MM.1S (cell line): ENCODE data around the gene OVOL3.
A peak's percentile ranks its signal among the peaks of the same experiment; 100 is the strongest.
"Not testable (repeated sequence)": the region's sequence is repeated elsewhere in the genome, so short reads cannot be mapped to it uniquely, and the experiment has no call there.

Source experiments
- DNase-seq: peaks from one replicate; pipeline ENCODE4 v3.0.0-alpha.2; 2015
- H2AFZ ChIP-seq: fragments of 300-600 bp; sonication (generic); 2 replicates; pipeline ENCODE4 v1.6.0; 2016; ENCODE audit warnings: antibody characterized with exemption, low read length
- H3F3A ChIP-seq: fragments of 300-600 bp; sonication (generic); 2 replicates; pipeline ENCODE4 v1.6.1; 2016; ENCODE audit warnings: mild to moderate bottlenecking, antibody characterized with exemption, low read length, moderate library complexity, mixed read lengths; ENCODE audit not compliant: insufficient read depth
- H3K27ac ChIP-seq: fragments of 300-600 bp; sonication (generic); 2 replicates; pipeline ENCODE4 v1.5.1; 2016; ENCODE audit warnings: mild to moderate bottlenecking, low read length
- H3K27me3 ChIP-seq: fragments of 300-600 bp; sonication (generic); replicated peaks from 2 replicates; pipeline ENCODE4 v1.6.0; 2016; ENCODE audit warnings: low read length; ENCODE audit not compliant: insufficient read depth
- H3K36me3 ChIP-seq: fragments of 300-600 bp; sonication (generic); replicated peaks from 2 replicates; pipeline ENCODE4 v1.6.1; 2016; ENCODE audit warnings: mild to moderate bottlenecking, low read length, mixed read lengths; ENCODE audit not compliant: insufficient read depth
- H3K4me1 ChIP-seq: fragments of 300-600 bp; sonication (generic); 2 replicates; pipeline ENCODE4 v1.6.1; 2016; ENCODE audit warnings: low read length, mixed read lengths
- H3K4me2 ChIP-seq: fragments of 300-600 bp; sonication (generic); 2 replicates; pipeline ENCODE4 v1.6.0; 2016; ENCODE audit warnings: low read depth, low read length
- H3K4me3 ChIP-seq: fragments of 300-600 bp; sonication (generic); 2 replicates; pipeline ENCODE4 v1.5.1; 2016; ENCODE audit warnings: low read length, mixed read lengths
- H3K79me2 ChIP-seq: fragments of 300-600 bp; sonication (generic); 2 replicates; pipeline ENCODE4 v1.6.1; 2016; ENCODE audit warnings: mixed run types, low read length, mixed read lengths
- H3K9ac ChIP-seq: fragments of 300-600 bp; sonication (generic); 2 replicates; pipeline ENCODE4 v1.6.1; 2016; ENCODE audit warnings: low read length, mixed read lengths
- H3K9me2 ChIP-seq: fragments of 300-600 bp; sonication (generic); replicated peaks from 2 replicates; pipeline ENCODE4 v1.6.1; 2016; ENCODE audit warnings: mild to moderate bottlenecking, low read length, mixed read lengths; ENCODE audit not compliant: insufficient read depth
- H3K9me3 ChIP-seq: fragments of 300-600 bp; sonication (generic); replicated peaks from 2 replicates; pipeline ENCODE4 v1.6.1; 2016; ENCODE audit warnings: mild to moderate bottlenecking, low read length, mixed read lengths; ENCODE audit not compliant: insufficient read depth
- H4K20me1 ChIP-seq: fragments of 300-600 bp; sonication (generic); 2 replicates; pipeline ENCODE4 v1.6.1; 2016; ENCODE audit warnings: mild to moderate bottlenecking, low read length, moderate library complexity, mixed read lengths; ENCODE audit not compliant: insufficient read depth
- CTCF ChIP-seq: fragments of 300-600 bp; sonication (generic); IDR thresholded peaks from 2 replicates; pipeline ENCODE4 v1.5.1; 2016; ENCODE audit warnings: antibody characterized with exemption, low read length, mixed read lengths
- EZH2 ChIP-seq: fragments of 300-600 bp; sonication (generic); optimal IDR thresholded peaks from 2 replicates; pipeline ENCODE3; 2017; ENCODE audit warnings: low read depth, mild to moderate bottlenecking, antibody characterized with exemption, low read length, mixed read lengths
- EZH2phosphoT487 ChIP-seq: fragments of 300-600 bp; sonication (generic); IDR thresholded peaks from 2 replicates; pipeline ENCODE4 v1.6.1; 2018; ENCODE audit warnings: antibody characterized with exemption, low read length

The OVOL3 gene

GRCh38 chr19:36125557-36125956 lies 14.6 kb downstream of the OVOL3 start:
- no peak for TF ChIP-seq EZH2
- TF ChIP-seq EZH2phosphoT487: no peak
- TF ChIP-seq CTCF: no peak
- Histone ChIP-seq H3K36me3 (no peaks in the 10 kb centered on the region), H2AFZ (no peak overlapping the region)

GRCh38 chr19:36128392-36128736 lies 17.4 kb downstream of the OVOL3 start:
- H3K27ac ChIP-seq: peak overlapping the region; percentile 78; the same call in 1 of the 2 replicates
- no peaks in the 10 kb centered on the region for H3K9me3 ChIP-seq
- peak overlapping the region; percentile 79 for H3K4me3 ChIP-seq
- H3K9me2 ChIP-seq: no peaks in the 10 kb centered on the region
- H2AFZ ChIP-seq: peak overlapping the region; percentile 98
- H3F3A ChIP-seq: peaks cover 13% of the 10 kb centered on the region
- no peaks in the 10 kb centered on the region for H3K4me1 ChIP-seq
- H3K27me3 ChIP-seq: no peaks in the 10 kb centered on the region
- peak overlapping the region; percentile 69 for H3K9ac ChIP-seq
- no peaks in the 10 kb centered on the region for H3K79me2 ChIP-seq
- no peaks in the 10 kb centered on the region for H3K36me3 ChIP-seq
- peak; percentile 20 for DNase-seq
- H4K20me1 ChIP-seq: no peaks in the 10 kb centered on the region
- peak overlapping the region; percentile 95 for H3K4me2 ChIP-seq
- TF ChIP-seq CTCF (no peak), EZH2phosphoT487 (no peak), EZH2 (no peak)

More at GRCh38 chr19:36125557-36125956, 14.6 kb downstream of the OVOL3 start:
- no peak overlapping the region for H3K27ac ChIP-seq
- no peak overlapping the region for H3K9ac ChIP-seq
- no peaks in the 10 kb centered on the region for H3K4me1 ChIP-seq
- H3F3A ChIP-seq: peaks cover 13% of the 10 kb centered on the region
- no peaks in the 10 kb centered on the region for H3K9me3 ChIP-seq
- no peaks in the 10 kb centered on the region for H4K20me1 ChIP-seq
- H3K27me3 ChIP-seq: no peaks in the 10 kb centered on the region
- H3K4me3 ChIP-seq: no peak overlapping the region
- H3K79me2 ChIP-seq: no peaks in the 10 kb centered on the region
- H3K9me2 ChIP-seq: no peaks in the 10 kb centered on the region
- no peak overlapping the region for H3K4me2 ChIP-seq
- no peak for DNase-seq

- H3F3A ChIP-seq: peaks cover 16% of the 10 kb centered on the region
- H3K4me1 ChIP-seq, H3K36me3 ChIP-seq, H3K4me2 ChIP-seq, H3K9ac ChIP-seq, H3K27ac ChIP-seq, H3K9me3 ChIP-seq, DNase-seq, H4K20me1 ChIP-seq, H3K79me2 ChIP-seq, H3K9me2 ChIP-seq, H3K27me3 ChIP-seq, H3K4me3 ChIP-seq, H2AFZ ChIP-seq: not testable (repeated sequence)
Observed at GRCh38 chr19:36131221-36131620, 20.3 kb downstream of the OVOL3 start.

GRCh38 chr19:36134867-36135266 lies 23.9 kb downstream of the OVOL3 start:
- not testable (repeated sequence) for H3K27ac ChIP-seq, H3K36me3 ChIP-seq, H3K4me2 ChIP-seq, H3K4me3 ChIP-seq, H3K9ac ChIP-seq, DNase-seq, H3K79me2 ChIP-seq, H4K20me1 ChIP-seq, H3K27me3 ChIP-seq, H3K9me2 ChIP-seq, H3K9me3 ChIP-seq, H2AFZ ChIP-seq
- peaks cover 26% of the 10 kb centered on the region for H3F3A ChIP-seq
- H3K4me1 ChIP-seq: peaks cover 14% of the 10 kb centered on the region
